ENCODE results near the gene TBC1D3B. TPM values are rescaled to one million over a fixed set of nuclear protein-coding genes. Genes with fewer than 3 reads are reported as not detected.
"Not testable (repeated sequence)": the region's sequence is repeated elsewhere in the genome, so short reads cannot be mapped to it uniquely, and the experiment has no call there.

The TBC1D3B gene
- total RNA-seq, 2 donors from 2014 or later: not detected

DNA sequence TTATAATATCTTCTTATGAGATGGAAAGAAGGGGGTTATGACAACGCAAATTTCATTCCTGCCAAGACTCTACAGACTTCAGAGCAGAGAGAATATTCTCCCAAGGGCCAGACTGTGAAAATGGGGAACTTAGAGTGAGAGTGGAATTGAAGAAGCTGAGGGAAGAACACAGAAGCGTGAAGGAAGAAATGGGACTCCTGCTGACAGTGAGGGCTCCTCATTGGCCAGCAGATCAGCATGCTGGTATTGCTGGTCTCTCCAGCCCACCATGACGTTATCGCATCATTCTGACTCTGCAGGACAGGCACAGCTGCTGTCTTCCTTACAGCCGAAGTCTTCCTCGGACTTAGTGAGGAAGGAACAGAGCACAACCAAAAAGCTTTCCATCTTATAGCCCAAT is 48.5 kb downstream of the TBC1D3B start:
- intact Hi-C loops (cut with DNase I): no loop called here
- peaks cover 0 to 24% (median 0%) of the 10 kb centered on the region in 3 donors for H3K9me3 ChIP-seq
- no peaks in the 10 kb centered on the region for H3K36me3 ChIP-seq (replicated peaks in 1 of 2; ENCODE audit: insufficient read depth in 1 of 2, low read depth in 2 of 2)
- no peaks in the 10 kb centered on the region for H3K27me3 ChIP-seq
- 64 to 68% methylated on average over 6 of the region's 6 CpGs for WGBS, 2 donors
- H3K4me1 ChIP-seq: no peaks in the 10 kb centered on the region
- ATAC-seq (no peak), DNase-seq (no peak)
- no peak overlapping the region for H3K27ac ChIP-seq
- TF ChIP-seq, protein P1, sequence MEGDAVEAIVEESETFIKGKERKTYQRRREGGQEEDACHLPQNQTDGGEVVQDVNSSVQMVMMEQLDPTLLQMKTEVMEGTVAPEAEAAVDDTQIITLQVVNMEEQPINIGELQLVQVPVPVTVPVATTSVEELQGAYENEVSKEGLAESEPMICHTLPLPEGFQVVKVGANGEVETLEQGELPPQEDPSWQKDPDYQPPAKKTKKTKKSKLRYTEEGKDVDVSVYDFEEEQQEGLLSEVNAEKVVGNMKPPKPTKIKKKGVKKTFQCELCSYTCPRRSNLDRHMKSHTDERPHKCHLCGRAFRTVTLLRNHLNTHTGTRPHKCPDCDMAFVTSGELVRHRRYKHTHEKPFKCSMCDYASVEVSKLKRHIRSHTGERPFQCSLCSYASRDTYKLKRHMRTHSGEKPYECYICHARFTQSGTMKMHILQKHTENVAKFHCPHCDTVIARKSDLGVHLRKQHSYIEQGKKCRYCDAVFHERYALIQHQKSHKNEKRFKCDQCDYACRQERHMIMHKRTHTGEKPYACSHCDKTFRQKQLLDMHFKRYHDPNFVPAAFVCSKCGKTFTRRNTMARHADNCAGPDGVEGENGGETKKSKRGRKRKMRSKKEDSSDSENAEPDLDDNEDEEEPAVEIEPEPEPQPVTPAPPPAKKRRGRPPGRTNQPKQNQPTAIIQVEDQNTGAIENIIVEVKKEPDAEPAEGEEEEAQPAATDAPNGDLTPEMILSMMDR (IDR thresholded peaks at IDR 0.05): no peak
- no peak for TF ChIP-seq POLR2A (IDR thresholded peaks at IDR 0.05)
- H3K4me3 ChIP-seq: no peak overlapping the region

DNA sequence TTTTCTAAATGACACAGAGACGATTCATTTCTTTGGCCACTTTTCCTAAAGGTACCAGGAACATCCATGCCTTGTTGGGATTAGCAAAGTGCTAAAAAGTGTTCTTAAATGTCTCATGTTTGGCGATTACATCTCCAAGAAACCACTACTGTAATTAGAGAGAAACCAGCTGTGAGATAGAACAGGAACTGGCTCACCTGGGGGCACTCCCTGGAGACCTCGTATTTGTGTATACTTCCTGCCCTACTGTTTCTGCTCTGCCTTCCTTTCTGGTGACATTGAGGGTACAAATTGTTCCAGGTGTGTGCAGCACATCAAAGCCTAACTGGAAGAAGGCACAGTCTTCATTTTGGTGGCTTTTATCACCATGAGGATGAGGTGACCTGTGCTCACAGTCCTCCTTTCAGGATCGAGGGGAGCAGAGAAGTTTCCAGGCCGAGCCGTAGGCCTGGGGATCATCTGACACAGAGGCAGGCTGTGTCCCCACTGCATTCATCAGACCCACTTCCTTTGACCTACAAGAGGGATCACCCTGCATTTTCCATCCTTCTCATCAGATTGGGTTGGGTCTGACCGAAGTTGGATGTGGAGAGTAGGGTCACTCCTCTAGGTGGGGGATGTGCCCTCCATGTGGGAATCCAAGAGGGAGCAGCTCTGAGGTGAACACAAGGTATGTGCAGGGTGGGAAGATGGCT is 49.1 kb downstream of the TBC1D3B start:
- H3K27ac ChIP-seq: no peak overlapping the region
- TF ChIP-seq POLR2A (IDR thresholded peaks at IDR 0.05): no peak
- TF ChIP-seq, protein P1 (IDR thresholded peaks at IDR 0.05): no peak
- no peaks in the 10 kb centered on the region for H3K4me1 ChIP-seq
- H3K36me3 ChIP-seq (replicated peaks in 1 of 2; ENCODE audit: insufficient read depth in 1 of 2, low read depth in 2 of 2): no peaks in the 10 kb centered on the region
- no peak for DNase-seq
- ATAC-seq: no peak
- intact Hi-C loops (cut with DNase I): no loop called here
- no peak overlapping the region for H3K4me3 ChIP-seq
- 55 to 62% methylated on average over 7 of the region's 7 CpGs for WGBS, 2 donors
- peaks cover 0 to 24% (median 0%) of the 10 kb centered on the region in 3 donors for H3K9me3 ChIP-seq
- H3K27me3 ChIP-seq: no peaks in the 10 kb centered on the region

DNA sequence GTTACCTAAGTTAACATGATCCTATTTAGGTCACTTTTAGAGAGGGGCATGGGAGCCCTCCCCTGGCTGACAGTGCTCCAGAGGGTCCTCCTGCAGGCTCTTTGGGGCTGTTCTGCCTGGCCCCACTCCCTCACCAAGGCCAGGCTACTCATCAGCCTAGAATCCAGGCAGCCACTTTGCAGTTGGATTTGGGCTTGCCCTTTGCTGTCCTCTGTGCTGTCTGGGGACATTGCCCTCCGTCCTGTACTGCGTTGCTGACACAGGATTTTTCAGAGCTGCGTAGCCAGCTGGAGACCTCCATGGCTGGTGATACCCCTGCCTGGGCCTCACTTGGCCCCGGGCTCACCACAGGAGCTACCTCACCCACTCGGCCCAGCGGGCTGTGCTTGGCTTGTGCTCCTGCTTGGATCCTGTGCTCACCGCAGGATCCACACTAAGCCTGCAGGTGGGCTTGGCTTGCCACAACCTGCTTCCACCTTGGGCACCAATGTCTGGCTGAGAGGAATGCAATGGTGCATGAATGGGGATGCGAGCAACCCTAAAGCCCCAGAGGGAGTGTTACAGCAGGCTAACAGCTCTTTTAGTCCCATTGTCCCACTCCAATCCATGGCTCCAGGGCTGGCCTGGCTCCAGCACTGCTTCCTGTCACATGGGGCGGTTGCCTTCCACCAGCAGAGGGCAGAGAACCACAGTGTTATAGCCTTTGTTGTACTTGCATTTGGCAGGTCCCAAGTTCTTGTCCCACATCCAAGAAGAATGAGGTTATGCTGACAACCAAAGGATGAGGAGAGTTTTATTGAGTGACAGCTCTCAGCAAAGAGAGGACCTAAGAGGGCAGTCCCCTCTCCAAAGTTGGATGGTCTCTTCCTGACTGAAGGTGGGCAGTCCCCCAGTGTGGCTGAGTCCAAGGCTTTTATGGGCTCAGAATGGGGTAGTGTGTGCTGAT is 51.3 kb downstream of the TBC1D3B start:
- H3K4me1 ChIP-seq: no peaks in the 10 kb centered on the region
- H3K36me3 ChIP-seq (replicated peaks in 1 of 2; ENCODE audit: insufficient read depth in 1 of 2, low read depth in 2 of 2): no peaks in the 10 kb centered on the region
- intact Hi-C loops (cut with DNase I): no loop called here
- H3K4me3 ChIP-seq: no peak overlapping the region
- no peaks in the 10 kb centered on the region for H3K27me3 ChIP-seq
- H3K27ac ChIP-seq: no peak overlapping the region
- DNase-seq (no peak), ATAC-seq (no peak)
- 67 to 74% methylated on average over 8 to 9 of the region's 9 CpGs for WGBS, 2 donors
- TF ChIP-seq, protein P1 (IDR thresholded peaks at IDR 0.05): no peak
- TF ChIP-seq POLR2A (IDR thresholded peaks at IDR 0.05): no peak
- H3K9me3 ChIP-seq: peaks cover 0 to 24% (median 0%) of the 10 kb centered on the region in 3 donors

DNA sequence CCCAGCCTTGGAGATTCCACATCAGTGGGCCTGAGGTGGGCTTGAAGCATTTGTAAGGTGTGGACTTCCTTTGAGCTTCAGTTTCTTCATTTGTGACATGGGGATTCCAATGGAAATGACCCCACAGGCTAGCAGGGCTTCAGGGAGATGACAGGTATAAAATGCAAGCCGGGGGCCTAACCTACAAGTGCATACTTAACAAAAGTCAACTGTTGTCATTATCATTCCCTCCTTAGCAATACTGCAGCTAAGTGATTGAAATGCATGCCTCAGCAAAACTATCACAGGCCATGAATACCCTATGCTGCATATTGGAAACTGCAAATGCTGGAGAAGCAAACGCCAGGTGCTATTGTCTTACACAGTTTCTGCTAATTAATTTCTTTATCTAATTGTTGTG is 53.0 kb downstream of the TBC1D3B start:
- intact Hi-C loops (cut with DNase I): no loop called here
- H3K27ac ChIP-seq: no peak overlapping the region
- H3K9me3 ChIP-seq: peaks cover 0 to 24% (median 0%) of the 10 kb centered on the region in 3 donors
- H3K36me3 ChIP-seq (replicated peaks in 1 of 2; ENCODE audit: insufficient read depth in 1 of 2, low read depth in 2 of 2): no peaks in the 10 kb centered on the region
- no peaks in the 10 kb centered on the region for H3K27me3 ChIP-seq
- 59 to 78% methylated on average over 2 of the region's 2 CpGs for WGBS, 2 donors
- H3K4me1 ChIP-seq: no peaks in the 10 kb centered on the region
- no peak overlapping the region for H3K4me3 ChIP-seq
- no peak for TF ChIP-seq POLR2A (IDR thresholded peaks at IDR 0.05)
- TF ChIP-seq, protein P1 (IDR thresholded peaks at IDR 0.05): no peak
- ATAC-seq (no peak), DNase-seq (no peak)

DNA sequence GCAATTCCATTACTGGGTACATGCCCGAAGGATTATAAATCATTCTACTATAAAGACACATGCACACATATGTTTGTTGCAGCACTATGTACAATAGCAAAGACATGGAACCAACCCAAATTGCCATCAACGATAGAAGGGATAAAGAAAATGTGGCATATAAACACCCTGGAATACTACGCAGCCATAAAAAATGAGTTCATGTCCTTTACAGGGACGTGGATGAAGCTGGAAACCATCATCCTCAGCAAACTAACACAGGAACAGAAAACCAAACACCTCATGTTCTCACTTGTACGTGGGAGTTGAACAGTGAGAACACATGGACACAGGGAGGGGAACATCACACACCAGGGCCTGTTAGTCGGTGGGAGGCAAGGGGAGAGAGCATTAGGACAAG is 55.3 kb downstream of the TBC1D3B start:
- intact Hi-C loops (cut with DNase I); ATAC-seq; H3K4me1 ChIP-seq; H3K4me3 ChIP-seq; H3K27ac ChIP-seq; DNase-seq; H3K27me3 ChIP-seq; H3K36me3 ChIP-seq (replicated peaks in 1 of 2; ENCODE audit: insufficient read depth in 1 of 2, low read depth in 2 of 2): not testable (repeated sequence)
- WGBS, 2 donors: 51 to 56% methylated on average over 6 of the region's 6 CpGs
- peaks cover 0 to 15% (median 0%) of the 10 kb centered on the region in 3 donors for H3K9me3 ChIP-seq

Measured in body of pancreas (tissue), 4 donors.